SKM-1 treated with dmso at 0.1 percent for 144 hours (cell line): ENCODE measurements around the gene SLC35E1.

Experiments
- DNase-seq: peaks from one replicate; lab custom pipeline; 2025; ENCODE audit not compliant: unreplicated experiment; lab: John Stamatoyannopoulos, UW

The SLC35E1 gene

DNA sequence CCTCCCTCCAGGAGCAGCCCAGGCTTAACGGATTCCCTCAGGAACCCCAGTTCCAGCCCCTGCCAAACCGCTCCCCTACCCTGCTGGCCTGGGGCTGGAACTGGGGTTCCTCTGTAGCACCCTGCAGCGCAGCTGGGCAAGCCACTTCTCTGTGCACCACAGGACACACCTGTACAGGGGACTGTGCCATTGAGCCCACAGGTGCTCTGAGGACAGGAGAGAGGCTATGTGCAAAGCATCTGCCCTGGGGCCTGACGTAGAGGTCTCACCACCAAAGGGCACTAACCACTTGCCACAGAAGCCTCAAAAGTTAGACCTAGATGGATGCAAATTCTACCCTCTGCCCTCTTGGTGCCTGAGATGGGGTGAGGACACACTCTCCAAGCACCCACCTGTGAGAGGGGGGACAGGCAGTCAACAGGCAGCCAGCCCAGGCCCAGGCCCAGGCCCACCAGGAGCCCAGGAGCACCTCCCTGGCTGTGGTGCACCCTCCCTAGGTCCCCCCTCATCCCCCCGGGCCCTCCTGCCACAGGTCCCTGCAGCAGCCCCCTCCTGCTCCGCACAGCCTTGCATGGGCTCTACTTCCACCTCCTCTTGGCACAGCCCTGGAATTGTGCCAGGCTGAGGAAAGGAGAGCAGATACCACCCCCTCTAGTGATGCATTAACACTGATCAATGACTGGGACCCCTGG lies 27.6 kb upstream of the SLC35E1 start:
- DNase-seq = no peak

DNA sequence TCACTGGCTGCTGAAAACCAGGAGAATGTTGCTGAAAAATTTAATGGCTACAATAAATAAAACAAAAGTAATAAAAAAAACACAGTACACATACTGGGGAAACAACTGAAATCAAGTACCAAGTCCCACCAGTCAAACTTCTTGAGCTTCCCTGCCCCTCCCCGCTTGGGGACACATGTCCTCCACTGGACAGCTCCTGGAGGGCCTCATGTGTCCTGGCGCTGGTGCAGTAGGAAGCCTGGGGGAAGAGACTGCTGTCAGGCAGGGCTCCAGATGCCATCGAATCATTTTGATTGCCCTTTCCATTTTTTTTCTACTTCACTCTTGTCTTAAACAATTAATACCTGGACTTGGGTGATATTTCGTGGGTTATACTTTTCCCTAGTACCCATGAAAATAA lies 26.6 kb upstream of the SLC35E1 start:
- DNase-seq = no peak

GRCh38 chr19:16596399-16596798 lies 24.2 kb upstream of the SLC35E1 start:
- no peak for DNase-seq

DNA sequence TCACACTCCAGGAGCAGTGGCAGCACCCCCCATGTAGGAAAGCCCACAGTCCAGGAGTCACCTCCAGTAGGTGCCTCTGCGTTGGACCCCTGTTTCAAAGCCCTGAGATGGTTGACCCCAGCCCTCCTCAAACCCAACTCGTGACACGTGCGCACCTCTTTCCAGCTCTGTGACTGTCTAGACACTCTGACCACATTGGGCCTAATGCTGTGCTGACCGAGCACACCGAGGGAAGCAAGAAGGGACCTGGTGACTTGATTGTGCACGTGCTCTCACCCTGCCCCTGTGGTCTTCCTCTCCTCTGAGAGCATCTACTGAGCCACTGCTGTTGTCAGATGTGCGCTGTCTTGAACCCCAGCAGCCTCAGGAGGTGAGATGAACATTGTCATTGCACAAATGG lies 22.9 kb upstream of the SLC35E1 start:
- DNase-seq = no peak

DNA sequence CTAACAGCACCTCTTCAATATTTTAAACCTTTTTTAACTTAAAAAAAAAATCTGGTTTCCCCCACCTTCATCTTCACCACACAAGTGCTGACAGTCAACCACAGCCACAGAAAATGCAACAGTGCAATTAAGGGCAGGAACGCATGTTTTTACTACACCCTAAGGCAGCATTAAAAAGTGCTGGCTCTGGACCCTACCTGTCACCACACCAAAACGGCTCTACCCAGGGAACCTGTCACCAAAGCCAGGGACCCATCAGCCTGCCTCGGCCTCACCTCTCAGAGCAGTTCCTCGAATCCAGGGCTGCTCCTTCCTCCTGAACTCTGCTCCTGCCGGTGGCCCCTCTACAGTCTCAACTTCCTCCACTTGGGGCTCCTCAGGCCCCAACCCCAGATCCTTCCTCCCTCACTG lies 22.5 kb upstream of the SLC35E1 start:
- DNase-seq = peak; percentile 60

DNA sequence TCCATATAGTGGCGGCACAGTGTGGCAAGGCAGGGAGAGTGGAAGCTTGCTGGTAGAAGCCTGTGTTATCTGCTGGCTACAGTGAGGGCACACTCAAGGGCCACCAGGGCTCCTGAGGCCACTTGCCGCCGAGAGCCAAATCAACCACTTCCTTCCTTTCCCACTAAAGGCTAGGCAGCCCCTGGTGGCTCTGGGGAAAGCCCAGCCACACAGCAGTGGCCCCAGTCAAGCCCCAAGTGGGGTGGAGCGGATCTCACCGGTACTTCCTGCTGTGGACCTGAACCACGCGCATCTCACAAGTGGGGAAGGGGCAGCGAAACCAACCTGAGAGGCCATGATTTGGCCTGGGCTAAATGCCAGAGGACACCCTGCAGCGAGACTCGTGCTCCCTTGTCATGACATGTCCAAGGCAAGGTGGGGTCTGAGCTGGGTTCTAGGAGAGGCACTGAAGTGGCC lies 21.9 kb upstream of the SLC35E1 start:
- peak; percentile 47 for DNase-seq

DNA sequence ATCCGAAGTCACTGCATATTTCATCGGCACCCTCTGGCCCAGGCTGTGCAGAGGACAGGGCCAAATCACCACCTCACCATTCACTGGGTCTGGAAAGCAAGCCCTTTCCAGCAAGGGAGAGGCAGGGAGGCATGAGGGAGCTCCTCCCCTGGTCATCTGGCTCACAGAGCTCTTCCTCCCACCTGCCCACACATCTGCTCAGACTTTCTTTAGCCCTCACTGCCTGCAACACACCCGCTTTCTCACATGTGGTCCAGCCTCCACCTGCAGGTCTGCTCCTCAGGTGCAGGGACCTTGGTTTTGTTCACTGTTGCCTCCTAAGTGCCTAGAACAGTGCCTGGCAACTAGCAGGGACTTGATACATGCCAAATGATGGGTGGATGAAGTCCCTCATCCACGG lies 21.0 kb upstream of the SLC35E1 start:
- DNase-seq = no peak

DNA sequence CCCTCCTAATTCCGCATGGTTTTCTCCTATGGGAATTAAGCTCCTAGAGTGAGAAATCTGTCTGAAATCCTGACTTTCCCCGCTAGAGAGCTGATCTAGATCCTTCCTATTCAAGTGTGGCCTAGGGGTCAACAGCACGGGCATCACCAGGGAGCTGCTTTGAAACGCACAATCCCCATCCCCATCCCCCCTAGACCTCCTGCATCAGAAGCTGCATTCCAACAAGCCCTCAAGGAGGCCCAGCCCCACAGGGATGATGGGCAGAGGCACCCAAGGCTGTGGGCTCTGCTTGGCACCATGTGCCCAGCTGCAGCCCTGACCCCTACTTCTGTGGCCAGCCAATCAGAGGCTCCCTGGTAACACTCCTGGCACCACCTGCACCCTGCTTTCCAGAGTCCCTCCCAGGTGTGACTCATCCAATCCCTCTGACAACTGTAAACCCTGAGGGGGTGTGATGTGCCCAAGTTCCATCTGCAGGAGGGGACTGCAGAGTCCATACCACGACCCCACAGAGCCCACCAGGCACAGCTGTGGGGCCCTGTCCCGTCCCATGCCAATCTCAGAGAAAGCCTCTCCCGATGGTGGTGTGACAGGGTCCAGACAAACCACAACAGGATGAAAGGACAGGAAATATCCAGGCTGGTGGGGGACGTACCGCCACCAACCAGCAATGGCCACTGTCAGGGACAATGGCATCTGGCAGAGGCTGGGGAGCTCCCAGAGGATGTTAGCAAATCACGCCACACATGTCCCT lies 19.8 kb upstream of the SLC35E1 start:
- DNase-seq = no peak

- no peak for DNase-seq
Observed at GRCh38 chr19:16590876-16591802, 18.9 kb upstream of the SLC35E1 start.

- DNase-seq = no peak
Observed at GRCh38 chr19:16589917-16590316, 17.7 kb upstream of the SLC35E1 start.

DNA sequence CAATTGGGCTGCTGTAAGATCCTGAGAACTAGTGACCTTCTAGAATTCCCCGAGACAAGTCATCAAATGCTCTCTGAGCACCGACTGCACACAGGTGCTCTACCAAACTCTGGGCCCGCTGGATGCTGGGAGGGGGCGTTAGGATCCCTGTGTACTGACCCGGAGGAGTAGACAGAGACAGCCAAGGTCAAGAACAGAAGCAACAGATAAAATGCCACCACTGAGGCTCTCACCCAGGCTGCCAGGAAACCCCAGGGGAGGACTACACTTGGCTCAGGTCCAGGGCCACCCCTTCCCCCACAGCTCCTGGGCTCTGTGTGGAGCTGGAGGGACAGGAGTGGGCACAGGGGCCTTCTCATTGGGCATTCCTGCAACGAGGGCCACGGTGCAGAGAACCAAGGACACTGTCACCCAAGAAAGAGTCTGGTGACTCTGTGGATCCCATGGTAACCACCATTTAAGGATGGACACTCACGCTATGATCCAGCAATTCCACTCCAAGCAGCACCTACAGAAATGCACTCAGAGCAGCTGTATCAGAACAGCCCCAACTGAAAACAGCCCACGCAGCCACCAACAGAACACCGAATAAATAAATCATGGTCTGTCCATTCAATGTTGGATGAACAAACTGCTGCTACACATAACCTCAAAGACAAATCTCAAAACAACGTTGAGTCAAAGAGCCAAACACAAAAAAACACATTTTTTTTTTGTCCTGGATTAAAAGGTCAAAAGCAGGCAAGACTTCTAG lies 16.8 kb upstream of the SLC35E1 start:
- DNase-seq = no peak

DNA sequence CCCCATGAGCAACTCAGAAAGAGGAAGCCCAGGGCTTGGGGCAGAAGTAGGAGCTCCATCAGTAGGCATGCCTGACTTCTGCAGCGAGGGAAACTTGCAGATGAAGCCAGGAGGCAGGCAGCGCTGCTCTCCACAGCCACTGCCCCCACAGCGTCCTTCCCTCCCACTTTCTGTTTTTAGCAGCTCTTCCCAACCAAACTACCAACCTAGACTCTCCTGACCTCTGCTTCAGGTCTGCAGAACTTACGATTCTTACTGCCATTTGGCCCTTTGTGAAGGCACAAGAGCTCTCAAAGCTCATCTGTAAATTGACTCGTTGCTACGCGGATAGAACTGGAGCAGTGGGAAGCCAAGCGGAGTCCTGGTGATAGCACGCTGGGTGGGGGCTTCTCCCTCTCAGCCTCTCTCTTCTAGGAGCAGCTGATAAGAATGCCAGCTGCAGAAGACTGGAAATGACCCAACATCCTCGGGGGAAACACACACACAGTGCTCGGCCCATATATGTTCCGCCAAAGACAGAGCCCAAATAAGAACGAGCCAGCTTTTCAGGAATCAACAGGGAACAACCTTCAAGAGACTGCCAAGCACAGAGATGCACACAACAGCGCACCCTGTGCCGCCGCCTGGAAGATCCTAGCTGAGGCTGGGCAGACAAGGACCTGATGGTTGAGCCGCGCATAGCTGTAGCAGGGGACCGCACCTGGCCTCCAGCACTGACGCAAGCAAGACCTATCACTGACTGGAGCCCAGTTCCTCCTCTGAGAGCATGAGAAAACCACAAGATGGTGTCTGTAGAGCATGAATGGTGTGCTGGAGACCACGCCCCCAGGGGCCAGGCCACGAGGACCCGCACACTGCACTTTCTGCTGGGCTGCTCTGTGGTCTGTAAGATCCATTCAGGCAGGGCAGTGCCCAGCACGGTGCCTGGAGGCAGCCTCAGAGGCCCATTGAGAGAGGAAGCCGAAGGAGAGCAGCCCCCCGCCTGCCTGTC lies 15.9 kb upstream of the SLC35E1 start:
- DNase-seq = peak; percentile 88

- peak; percentile 82 for DNase-seq
Observed at GRCh38 chr19:16586991-16587832, 15.0 kb upstream of the SLC35E1 start.

GRCh38 chr19:16586477-16586871 lies 14.3 kb upstream of the SLC35E1 start:
- DNase-seq = no peak

GRCh38 chr19:16585808-16586476 lies 13.7 kb upstream of the SLC35E1 start:
- DNase-seq = peak; percentile 6

DNA sequence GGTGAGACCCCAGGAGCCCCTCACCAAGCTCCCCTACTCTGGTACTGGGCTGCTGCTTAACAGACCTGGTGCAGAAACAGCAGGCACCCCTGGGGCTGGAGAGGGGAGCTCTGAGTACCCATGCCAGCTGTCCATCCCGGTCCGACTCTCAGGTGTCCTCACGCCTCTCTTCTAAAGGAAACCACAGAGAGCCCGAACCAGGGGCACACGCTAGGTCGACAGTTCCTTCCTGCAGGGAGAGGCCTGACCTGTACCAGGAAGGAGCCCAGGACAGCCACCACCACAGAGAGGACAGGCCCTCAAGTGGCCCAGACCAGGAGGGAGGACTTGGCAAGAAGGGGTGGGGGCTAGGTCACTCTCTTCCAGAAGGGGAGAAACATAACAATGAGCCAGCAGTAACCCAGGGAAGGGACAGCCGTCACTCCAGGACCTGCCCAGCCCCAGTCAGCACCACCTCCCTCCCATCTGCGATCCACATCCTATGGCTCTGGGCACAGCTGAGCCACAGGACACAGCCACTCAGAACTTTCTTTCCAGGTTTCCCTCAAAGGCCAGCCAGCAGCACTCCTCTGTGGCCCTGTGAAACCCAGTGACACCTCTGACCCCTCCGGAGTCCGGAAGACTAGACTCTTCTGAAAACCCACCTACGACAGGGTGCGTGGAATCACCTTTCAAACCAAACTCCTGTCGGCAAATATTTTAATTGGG lies 13.0 kb upstream of the SLC35E1 start:
- no peak for DNase-seq

DNA sequence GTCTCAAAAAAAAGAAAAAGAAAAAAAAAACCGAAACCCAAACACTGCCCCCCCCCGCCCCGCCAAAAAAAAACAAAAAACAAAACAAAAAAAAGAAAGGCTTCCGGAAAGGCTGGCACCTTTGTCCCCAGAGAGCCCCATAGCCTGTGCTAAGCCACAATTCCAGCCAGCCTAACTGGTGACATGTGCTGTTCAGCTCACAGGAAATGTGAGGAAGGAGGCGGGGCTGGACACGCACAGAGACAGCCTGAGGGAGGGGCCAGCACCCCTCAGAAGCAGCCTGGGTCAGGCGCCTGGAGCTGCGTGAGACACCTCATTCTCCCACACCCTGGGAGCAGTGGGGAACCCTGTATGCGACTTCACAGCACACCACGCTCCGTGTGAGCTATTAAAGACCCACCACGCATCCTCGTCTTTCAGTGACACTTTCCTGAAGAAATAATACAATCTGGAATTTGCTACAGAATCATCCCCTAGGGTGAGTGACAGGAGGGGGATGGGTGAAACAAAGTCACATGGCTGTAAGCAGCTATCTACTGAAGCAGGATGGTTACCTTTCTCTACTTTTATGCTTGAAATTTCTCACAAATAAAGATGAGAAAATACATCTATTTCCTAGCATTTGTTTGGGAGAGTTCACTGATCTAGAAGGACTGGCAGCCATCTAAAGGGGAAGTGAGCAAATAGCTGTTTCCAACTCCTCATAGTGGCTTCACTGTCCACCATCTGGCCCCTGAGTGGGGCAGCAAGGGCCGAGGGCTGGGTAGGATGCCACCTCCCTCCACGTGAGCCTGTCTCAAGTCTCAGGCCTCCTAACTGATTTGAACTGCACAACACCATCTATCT lies 12.3 kb upstream of the SLC35E1 start:
- DNase-seq = peak; percentile 70
